Left colon (tissue), 2 donors: ENCODE measurements around the gene LMF2. TPM values are rescaled to one million over a fixed set of nuclear protein-coding genes. Genes with fewer than 3 reads are reported as not detected.

ENCODE experiments used
- ATAC-seq: fragments of 200-7000 bp; cut with Tn5 transposase; one replicate; pipeline ENCODE4 v1.9.1; 2020; ENCODE audit warnings: mild to moderate bottlenecking, moderate library complexity
- DNase-seq, 2 donors: peaks; one replicate each; pipeline ENCODE4 v3.0.0-alpha.2; 2020
- intact Hi-C, 2 donors: fragments of 100-400 bp; cut with DNase I in 1 of 2; cut with micrococcal nuclease in 1 of 2; formaldehyde crosslinking; loops; one replicate each; pipeline versions ENCODE4 v1.11.2 to v1.14.0; 2022; cut with DNase I, micrococcal nuclease
- total RNA-seq, 2 donors: library from RNA; stranded (reverse); fragmentation: NEBNext Ultra II Directional; extraction: Animal tissue kit (Norgen Biotek cat#: 25700); gene quantifications; one replicate each; pipeline ENCODE4 v1.2.1, GENCODE V29; 2021
- donor health status: DM: no; HTN: no; CAD: no.
- donor health status: DM: yes; HTN: yes; CAD: no.

The LMF2 gene
- total RNA-seq, 2 donors from 2014 or later = 58.7 to 59.3 TPM

GRCh38 chr22:50456466-50457234, 50.9 kb downstream of the LMF2 start:
- ATAC-seq (peak; percentile 29), DNase-seq (no peak)
- intact Hi-C loops = no loop called here

- DNase-seq = no peak
- intact Hi-C loops = no loop called here
- ATAC-seq = no peak
Measured at GRCh38 chr22:50456026-50456425, 51.5 kb downstream of the LMF2 start.

- ATAC-seq (no peak), DNase-seq (no peak)
- intact Hi-C loops = no loop called here
Measured at GRCh38 chr22:50455201-50455600, 52.3 kb downstream of the LMF2 start.

GRCh38 chr22:50454556-50455075, 52.9 kb downstream of the LMF2 start:
- DNase-seq = no peak
- no peak for ATAC-seq
- intact Hi-C loops = no loop called here

Other genes with a start within 250 kb of the LMF2 start
- 1 to 10 TPM; 3.0 to 3.1 TPM for gene MAPK12, start 246.0 kb downstream of the LMF2 start, total RNA-seq
- 1 to 10 TPM; 1.2 to 1.9 TPM for gene MAPK11, start 237.3 kb downstream of the LMF2 start, total RNA-seq
- 100 to 1,000 TPM; 290 TPM for gene PLXNB2, start 200.1 kb downstream of the LMF2 start, total RNA-seq
- 1 to 10 TPM; 3.7 to 4.7 TPM for gene DENND6B, start 180.7 kb downstream of the LMF2 start, total RNA-seq
- 10 to 100 TPM; 44.6 to 61.0 TPM for gene PPP6R2, start 164.4 kb downstream of the LMF2 start, total RNA-seq
- 10 to 100 TPM; 69.2 to 80.1 TPM for gene SBF1, start 32.7 kb downstream of the LMF2 start, total RNA-seq
- gene ADM2, start 26.2 kb downstream of the LMF2 start, total RNA-seq = 1 to 10 TPM; 5.4 to 8.9 TPM
- gene MIOX, start 20.8 kb downstream of the LMF2 start, total RNA-seq = not detected
- 10 to 100 TPM; 26.6 to 27.1 TPM for gene NCAPH2, start 522 bp upstream of the LMF2 start, total RNA-seq
- 1 to 10 TPM; 5.5 to 5.7 TPM for gene SCO2, start 17.9 kb upstream of the LMF2 start, total RNA-seq
- gene TYMP, start 22.3 kb upstream of the LMF2 start, total RNA-seq = 10 to 100 TPM; 32.0 to 33.0 TPM
- under 1 TPM in 1 of 2 donors, not detected in 1; 0.17 TPM for gene KLHDC7B, start 38.2 kb upstream of the LMF2 start, total RNA-seq
- under 1 TPM in 1 of 2 donors, not detected in 1; 0.67 TPM for gene SYCE3, start 55.2 kb upstream of the LMF2 start, total RNA-seq
- gene CPT1B, start 70.7 kb upstream of the LMF2 start, total RNA-seq = 10 to 100 TPM; 22.6 to 26.6 TPM
- 10 to 100 TPM; 66.9 to 72.7 TPM for gene CHKB, start 75.1 kb upstream of the LMF2 start, total RNA-seq
- gene MAPK8IP2, start 93.1 kb upstream of the LMF2 start, total RNA-seq = 1 to 10 TPM; 1.2 to 1.5 TPM
- 10 to 100 TPM; 84.8 to 97.8 TPM for gene ARSA, start 120.5 kb upstream of the LMF2 start, total RNA-seq
- 1 to 10 TPM; 4.4 to 4.8 TPM for gene SHANK3, start 165.1 kb upstream of the LMF2 start, total RNA-seq
- 1 to 10 TPM in 1 of 2 donors, under 1 TPM in 1; 0.89 to 1.5 TPM for gene ACR, start 230.5 kb upstream of the LMF2 start, total RNA-seq